Esophagus squamous epithelium (tissue), 4 donors: Measurements from ENCODE around the gene LPP.

Source experiments
- CTCF ChIP-seq, 6 experiments: fragments of 450-650 bp in 4 of 6; fragments of 200-600 bp in 2 of 6; sonication (generic) in 2 of 6; IDR thresholded peaks; one replicate each; pipeline ENCODE4 v1.5.1; 2016 to 2019; ENCODE audit warnings: antibody characterized with exemption in 6 of 6, mild to moderate bottlenecking in 4 of 6, moderate library complexity in 4 of 6
- POLR2A ChIP-seq, 4 donors: fragments of 450-650 bp; IDR thresholded peaks; one replicate each; pipeline ENCODE4 v1.6.1; 2017; ENCODE audit warnings: antibody characterized with exemption in 4 of 4, mild to moderate bottlenecking in 4 of 4, moderate library complexity in 3 of 4

DNA sequence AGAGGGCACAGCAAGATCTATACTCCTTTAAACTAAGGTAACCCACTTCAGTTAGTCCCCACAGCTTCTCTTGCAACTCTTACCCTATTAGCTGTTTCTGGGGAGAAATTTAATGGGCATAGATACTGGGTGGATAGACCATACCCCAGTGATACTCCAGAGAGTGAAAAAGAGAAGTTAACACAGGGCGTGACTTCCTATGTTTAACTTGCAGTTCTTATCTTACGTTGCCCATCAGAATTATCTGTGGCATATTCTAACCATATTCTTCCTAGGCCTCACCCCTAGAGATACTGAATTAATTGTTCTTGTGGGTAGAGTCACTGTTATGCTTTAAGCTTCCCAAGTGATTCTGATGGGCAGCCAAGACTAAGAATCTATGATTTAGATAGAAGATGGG, 532.4 kb downstream of the LPP start:
- TF ChIP-seq CTCF (IDR thresholded peaks at IDR 0.05) (no peak), POLR2A (IDR thresholded peaks at IDR 0.05) (no peak)
